Spleen (tissue), 11 donors: ENCODE measurements around the gene SHTN1. TPM values are rescaled to one million over a fixed set of nuclear protein-coding genes. Genes with fewer than 3 reads are reported as not detected.

ENCODE experiments used
- DNase-seq: peaks from one replicate; pipeline ENCODE4 v3.0.0-alpha.2; 2020
- H3K27ac ChIP-seq, 8 donors: fragments of 200-600 bp; sonication (generic) in 7 of 8; 1 replicate in 4 of 8; 2 replicates in 4 of 8; pipeline versions ENCODE4 v1.5.0 to v1.8.0; 2016 to 2021; ENCODE audit warnings: inconsistent platforms in 4 of 8, mild to moderate bottlenecking in 4 of 8, moderate library complexity in 1 of 8
- H3K27me3 ChIP-seq, 7 donors: fragments of 200-600 bp; sonication (generic) in 6 of 7; replicated peaks in 1 of 7; 1 replicate in 4 of 7; 2 replicates in 3 of 7; pipeline versions ENCODE4 v1.5.0 to v1.8.0; 2016 to 2021; ENCODE audit warnings: inconsistent platforms in 3 of 7, mild to moderate bottlenecking in 1 of 7
- H3K36me3 ChIP-seq, 6 donors: fragments of 200-600 bp; sonication (generic) in 5 of 6; 1 replicate in 4 of 6; 2 replicates in 2 of 6; pipeline versions ENCODE4 v1.5.0 to v1.8.0; 2016 to 2021; ENCODE audit warnings: inconsistent platforms in 2 of 6
- H3K4me1 ChIP-seq, 6 donors: fragments of 200-600 bp; sonication (generic) in 5 of 6; 1 replicate in 3 of 6; 2 replicates in 3 of 6; pipeline versions ENCODE4 v1.5.0 to v1.8.0; 2016 to 2021; ENCODE audit warnings: inconsistent platforms in 3 of 6
- H3K4me3 ChIP-seq, 8 donors: fragments of 200-600 bp; sonication (generic) in 7 of 8; 1 replicate in 4 of 8; 2 replicates in 4 of 8; pipeline versions ENCODE4 v1.5.0 to v1.8.0; 2016 to 2021; ENCODE audit warnings: inconsistent platforms in 4 of 8, mild to moderate bottlenecking in 4 of 8, moderate library complexity in 2 of 8
- H3K9me3 ChIP-seq, 8 donors: fragments of 200-600 bp; sonication (generic) in 7 of 8; 1 replicate in 4 of 8; 2 replicates in 4 of 8; pipeline versions ENCODE4 v1.5.0 to v1.8.0; 2016 to 2021; ENCODE audit warnings: inconsistent platforms in 4 of 8
- POLR2A ChIP-seq, 3 donors: fragments of 450-650 bp; IDR thresholded peaks; one replicate each; pipeline ENCODE4 v1.5.1; 2017; ENCODE audit warnings: antibody characterized with exemption in 3 of 3, mild to moderate bottlenecking in 1 of 3
- POLR2AphosphoS5 ChIP-seq, 3 donors: sonication (generic); formaldehyde crosslinking; IDR thresholded peaks; one replicate each; pipeline ENCODE4 v1.5.1; 2017; ENCODE audit warnings: antibody characterized with exemption in 3 of 3
- WGBS, 5 donors: extraction: QIAGEN DNeasy Blood & Tissue Kit in 3 of 5; methylation state at CpG; one replicate each; pipeline versions ENCODE4 v1.1.5 to v1.1.7; 2013 to 2018; 5-methylcytosine and 5-hydroxymethylcytosine counted together
- intact Hi-C: fragments of 100-400 bp; cut with DNase I; formaldehyde crosslinking; loops from one replicate; pipeline ENCODE4 v1.15.0; 2023; ENCODE audit warnings: low total_unique reads
- polyA plus RNA-seq, 3 donors: library from polyadenylated mRNA; stranded (reverse); fragments of 200-250 nt; gene quantifications; one replicate each; pipeline ENCODE4 v1.2.1, GENCODE V29; 2013
- total RNA-seq, 7 donors: library from RNA; depleted of rRNA in 3 of 7; stranded (reverse); fragments of >200 nt in 3 of 7; fragmentation: NEBNext Ultra II Directional in 4 of 7; extraction: Animal tissue kit (Norgen Biotek cat#: 25700) in 4 of 7; gene quantifications; one replicate each; pipeline versions ENCODE4 v1.1.0 to v1.2.1, GENCODE V29; 2016 to 2021
- TF ChIP-seq, protein P1 (sequence below), 11 experiments: fragments of 200-600 bp in 7 of 11; fragments of 450-650 bp in 4 of 11; sonication (generic) in 4 of 11; IDR thresholded peaks in 8 of 11; conservative IDR thresholded peaks in 3 of 11; 1 replicate in 7 of 11; 2 replicates in 4 of 11; pipeline versions ENCODE4 v1.4.0 to v1.8.0; 2016 to 2021; ENCODE audit warnings: antibody characterized with exemption in 11 of 11, inconsistent platforms in 4 of 11, mild to moderate bottlenecking in 1 of 11
- donor health status: healthy with polysubstance abuse.
- donor health status: DM: no; HTN: no; CAD: no; lungs with moderate emphysema.
- donor health status: DM: no; HTN: no; CAD: no.
- donor health status: Bipolar disorder and iron deficiency.
- donor health status: healthy.
- donor health status: DM: no; HTN: no; CAD: no.
- donor health status: DM: yes; HTN: yes; CAD: no.

Gene SHTN1
- total and polyA plus RNA-seq, 10 donors: 2.9 to 28.3 (median 14.7) TPM

DNA sequence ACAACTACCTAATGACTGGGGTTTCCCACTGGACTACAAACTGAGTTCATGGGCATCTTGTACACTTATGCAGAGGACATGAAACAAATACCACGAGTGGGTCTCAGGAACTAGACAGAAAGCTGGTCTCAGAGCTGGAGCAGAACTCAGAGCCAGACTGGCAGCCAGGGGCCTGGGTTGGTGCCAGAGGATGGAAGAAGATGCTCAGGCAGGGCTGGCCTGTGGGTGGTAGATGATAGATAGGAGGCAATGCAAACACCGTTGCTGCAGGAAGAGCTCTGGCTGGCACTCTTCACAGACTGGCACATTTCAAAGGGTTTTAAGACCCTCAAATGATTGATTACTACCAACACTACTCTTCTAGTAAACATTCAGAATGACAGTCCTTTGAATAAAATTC is 126.9 kb downstream of the SHTN1 start:
- Histone ChIP-seq H3K9me3 (no peaks in the 10 kb centered on the region), H3K4me1 (no peaks in the 10 kb centered on the region), H3K4me3 (no peak overlapping the region), H3K36me3 (no peaks in the 10 kb centered on the region), H3K27ac (no peak overlapping the region), H3K27me3 (peaks cover 0 to 8% (median 0%) of the 10 kb centered on the region in 7 donors)
- WGBS, 5 donors: 59 to 74% (median 70%) methylated on average over 2 of the region's 2 CpGs
- intact Hi-C loops: no loop called here
- no peak for TF ChIP-seq POLR2AphosphoS5 (IDR thresholded peaks at IDR 0.05)
- TF ChIP-seq, protein P1, sequence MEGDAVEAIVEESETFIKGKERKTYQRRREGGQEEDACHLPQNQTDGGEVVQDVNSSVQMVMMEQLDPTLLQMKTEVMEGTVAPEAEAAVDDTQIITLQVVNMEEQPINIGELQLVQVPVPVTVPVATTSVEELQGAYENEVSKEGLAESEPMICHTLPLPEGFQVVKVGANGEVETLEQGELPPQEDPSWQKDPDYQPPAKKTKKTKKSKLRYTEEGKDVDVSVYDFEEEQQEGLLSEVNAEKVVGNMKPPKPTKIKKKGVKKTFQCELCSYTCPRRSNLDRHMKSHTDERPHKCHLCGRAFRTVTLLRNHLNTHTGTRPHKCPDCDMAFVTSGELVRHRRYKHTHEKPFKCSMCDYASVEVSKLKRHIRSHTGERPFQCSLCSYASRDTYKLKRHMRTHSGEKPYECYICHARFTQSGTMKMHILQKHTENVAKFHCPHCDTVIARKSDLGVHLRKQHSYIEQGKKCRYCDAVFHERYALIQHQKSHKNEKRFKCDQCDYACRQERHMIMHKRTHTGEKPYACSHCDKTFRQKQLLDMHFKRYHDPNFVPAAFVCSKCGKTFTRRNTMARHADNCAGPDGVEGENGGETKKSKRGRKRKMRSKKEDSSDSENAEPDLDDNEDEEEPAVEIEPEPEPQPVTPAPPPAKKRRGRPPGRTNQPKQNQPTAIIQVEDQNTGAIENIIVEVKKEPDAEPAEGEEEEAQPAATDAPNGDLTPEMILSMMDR (IDR thresholded peaks at IDR 0.05 in 8 of 11, conservative IDR thresholded peaks at IDR 0.05 in 3 of 11): no peak
- TF ChIP-seq POLR2A (IDR thresholded peaks at IDR 0.05): no peak
- DNase-seq: no peak

DNA sequence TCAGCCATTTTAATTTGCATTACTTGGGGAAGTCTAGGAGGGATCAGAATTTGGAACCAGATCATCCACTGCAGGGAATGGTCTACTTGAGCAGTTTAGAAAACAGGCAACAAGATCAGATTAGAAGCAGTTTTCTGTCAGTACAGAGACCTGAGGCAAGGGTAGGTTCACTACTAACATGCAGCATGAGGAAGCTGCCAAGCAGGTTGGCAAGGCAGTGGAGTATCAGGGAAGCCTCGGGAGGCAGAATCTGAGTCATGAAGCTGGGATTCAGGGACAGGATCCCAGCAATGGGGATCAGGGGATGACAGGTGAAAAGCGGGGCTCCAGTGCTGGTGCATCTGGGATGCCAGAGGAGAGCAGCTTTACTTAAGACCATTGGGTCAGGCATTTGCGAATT is 127.6 kb downstream of the SHTN1 start:
- TF ChIP-seq, protein P1 (IDR thresholded peaks at IDR 0.05 in 8 of 11, conservative IDR thresholded peaks at IDR 0.05 in 3 of 11): no peak
- TF ChIP-seq POLR2A (IDR thresholded peaks at IDR 0.05) (no peak), POLR2AphosphoS5 (IDR thresholded peaks at IDR 0.05) (no peak)
- no peaks in the 10 kb centered on the region for H3K36me3 ChIP-seq
- no peaks in the 10 kb centered on the region for H3K4me1 ChIP-seq
- H3K27ac ChIP-seq: no peak overlapping the region
- DNase-seq: no peak
- intact Hi-C loops: no loop called here
- H3K4me3 ChIP-seq: no peak overlapping the region
- peaks cover 0 to 8% (median 0%) of the 10 kb centered on the region in 7 donors for H3K27me3 ChIP-seq
- WGBS, 5 donors: 88 to 94% (median 92%) methylated on average over 3 of the region's 3 CpGs
- peaks cover 0 to 1% (median 0%) of the 10 kb centered on the region in 8 donors for H3K9me3 ChIP-seq

DNA sequence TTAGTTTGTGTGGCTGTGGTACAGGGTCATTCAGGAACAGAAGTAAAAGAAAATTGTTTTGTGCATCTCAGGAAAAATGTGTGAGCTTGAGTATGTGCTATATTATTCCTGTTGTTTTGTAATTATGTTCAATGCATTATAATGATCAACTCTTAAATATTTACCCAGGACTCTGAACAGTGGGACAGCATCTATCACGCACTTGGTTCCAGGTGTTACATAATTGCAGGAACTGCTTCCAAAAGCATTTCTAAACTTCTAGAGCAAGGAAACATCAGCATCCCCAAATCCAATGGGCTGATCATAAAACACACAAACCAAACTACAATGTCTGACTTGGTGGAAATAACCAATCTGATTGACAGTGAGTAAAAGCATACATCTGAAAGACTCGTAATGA is 129.1 kb downstream of the SHTN1 start:
- H3K36me3 ChIP-seq: no peaks in the 10 kb centered on the region
- H3K4me1 ChIP-seq: no peaks in the 10 kb centered on the region
- 88 to 97% (median 95%) methylated on average over 2 of the region's 2 CpGs for WGBS, 5 donors
- H3K9me3 ChIP-seq: peaks cover 0 to 3% (median 0%) of the 10 kb centered on the region in 8 donors
- H3K27ac ChIP-seq: no peak overlapping the region
- intact Hi-C loops: no loop called here
- TF ChIP-seq POLR2A (IDR thresholded peaks at IDR 0.05) (no peak), POLR2AphosphoS5 (IDR thresholded peaks at IDR 0.05) (no peak)
- TF ChIP-seq, protein P1 (IDR thresholded peaks at IDR 0.05 in 8 of 11, conservative IDR thresholded peaks at IDR 0.05 in 3 of 11): no peak
- no peak overlapping the region for H3K4me3 ChIP-seq
- peaks cover 0 to 8% (median 0%) of the 10 kb centered on the region in 7 donors for H3K27me3 ChIP-seq
- no peak for DNase-seq

DNA sequence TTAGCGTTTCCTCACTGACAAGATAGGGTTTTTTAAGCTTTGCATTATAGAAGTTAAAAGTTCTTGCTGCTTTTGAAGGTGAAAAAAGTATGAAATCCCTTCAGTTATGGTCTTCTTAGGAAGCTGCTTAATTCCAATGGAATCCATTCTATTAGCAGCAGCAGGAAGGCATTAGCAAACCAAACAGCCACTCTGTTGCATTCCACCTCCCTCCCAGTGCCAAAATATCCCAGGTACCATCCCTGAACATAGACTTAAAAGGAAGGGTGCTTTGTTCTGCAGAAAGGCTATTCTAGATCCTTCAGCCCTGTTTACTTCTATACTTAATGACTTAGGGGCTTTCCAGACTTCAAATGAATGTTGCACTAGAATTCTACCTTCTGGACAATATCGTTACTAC is 131.9 kb downstream of the SHTN1 start:
- peaks cover 0 to 8% (median 0%) of the 10 kb centered on the region in 7 donors for H3K27me3 ChIP-seq
- WGBS, 5 donors: 63 to 82% (median 76%) methylated on average over 2 of the region's 2 CpGs

More for the DNA sequence above, 131.9 kb downstream of the SHTN1 start:
- no peak for DNase-seq
- peaks cover 0 to 3% (median 0%) of the 10 kb centered on the region in 8 donors for H3K9me3 ChIP-seq
- no peaks in the 10 kb centered on the region for H3K36me3 ChIP-seq
- H3K27ac ChIP-seq: no peak overlapping the region
- TF ChIP-seq, protein P1 (IDR thresholded peaks at IDR 0.05 in 8 of 11, conservative IDR thresholded peaks at IDR 0.05 in 3 of 11): no peak
- TF ChIP-seq POLR2A (IDR thresholded peaks at IDR 0.05) (no peak), POLR2AphosphoS5 (IDR thresholded peaks at IDR 0.05) (no peak)
- H3K4me1 ChIP-seq: no peaks in the 10 kb centered on the region
- intact Hi-C loops: no loop called here
- no peak overlapping the region for H3K4me3 ChIP-seq
